PC-3 (cell line): Measurements from ENCODE around the gene SLC8A1.

Source experiments
- EZH2phosphoT487 ChIP-seq: fragments of 300-600 bp; sonication (generic); IDR thresholded peaks from 2 replicates; pipeline ENCODE4 v1.6.1; 2018; ENCODE audit warnings: mild to moderate bottlenecking, antibody characterized with exemption, low read length, borderline replicate concordance
- TF ChIP-seq, protein P1 (sequence below): fragments of 300-600 bp; sonication (generic); conservative IDR thresholded peaks from 2 replicates; pipeline ENCODE4 v1.5.1; 2017; ENCODE audit warnings: antibody characterized with exemption, low read depth, mild to moderate bottlenecking, low read length

DNA sequence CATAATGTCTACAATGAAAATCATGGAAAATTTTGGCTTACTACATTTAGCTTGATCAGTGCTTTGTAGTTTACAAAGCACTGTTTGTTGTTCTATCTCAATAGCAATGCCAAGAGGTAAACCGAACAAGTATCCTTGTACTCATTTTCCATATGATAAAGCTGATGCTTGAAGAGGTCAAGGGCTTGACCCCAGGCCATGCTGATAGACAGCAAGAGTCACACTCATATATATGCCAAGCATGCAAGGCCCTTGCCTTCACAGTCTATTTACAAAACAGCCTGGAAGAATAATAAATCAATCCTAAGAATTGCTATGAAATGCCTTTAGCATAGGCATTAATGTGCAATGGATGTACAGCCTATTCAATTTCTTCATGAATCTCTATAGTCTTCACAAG, 71.8 kb downstream of the SLC8A1 start:
- TF ChIP-seq, protein P1, sequence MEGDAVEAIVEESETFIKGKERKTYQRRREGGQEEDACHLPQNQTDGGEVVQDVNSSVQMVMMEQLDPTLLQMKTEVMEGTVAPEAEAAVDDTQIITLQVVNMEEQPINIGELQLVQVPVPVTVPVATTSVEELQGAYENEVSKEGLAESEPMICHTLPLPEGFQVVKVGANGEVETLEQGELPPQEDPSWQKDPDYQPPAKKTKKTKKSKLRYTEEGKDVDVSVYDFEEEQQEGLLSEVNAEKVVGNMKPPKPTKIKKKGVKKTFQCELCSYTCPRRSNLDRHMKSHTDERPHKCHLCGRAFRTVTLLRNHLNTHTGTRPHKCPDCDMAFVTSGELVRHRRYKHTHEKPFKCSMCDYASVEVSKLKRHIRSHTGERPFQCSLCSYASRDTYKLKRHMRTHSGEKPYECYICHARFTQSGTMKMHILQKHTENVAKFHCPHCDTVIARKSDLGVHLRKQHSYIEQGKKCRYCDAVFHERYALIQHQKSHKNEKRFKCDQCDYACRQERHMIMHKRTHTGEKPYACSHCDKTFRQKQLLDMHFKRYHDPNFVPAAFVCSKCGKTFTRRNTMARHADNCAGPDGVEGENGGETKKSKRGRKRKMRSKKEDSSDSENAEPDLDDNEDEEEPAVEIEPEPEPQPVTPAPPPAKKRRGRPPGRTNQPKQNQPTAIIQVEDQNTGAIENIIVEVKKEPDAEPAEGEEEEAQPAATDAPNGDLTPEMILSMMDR: no peak
- TF ChIP-seq EZH2phosphoT487: no peak
